NOMO-1 treated with DMSO at 0.1 percent for 48 hours (cell line): ENCODE measurements around the gene GANAB.
"Not testable (repeated sequence)": the region's sequence is repeated elsewhere in the genome, so short reads cannot be mapped to it uniquely, and the experiment has no call there.

ENCODE experiments used
- DNase-seq: peaks from one replicate; lab custom pipeline; 2025; ENCODE audit not compliant: unreplicated experiment; lab: John Stamatoyannopoulos, UW

The GANAB gene

GRCh38 chr11:62601372-62602140 is 44.9 kb downstream of the GANAB start, which contains the start of gene MTA2:
Gene MTA2 (minus strand): TSS chr11:62601865. CDS start chr11:62601450, 415 bp downstream.
- peak; percentile 98 for DNase-seq

GRCh38 chr11:62601122-62601371 is 45.4 kb downstream of the GANAB start:
- DNase-seq = no peak

DNA sequence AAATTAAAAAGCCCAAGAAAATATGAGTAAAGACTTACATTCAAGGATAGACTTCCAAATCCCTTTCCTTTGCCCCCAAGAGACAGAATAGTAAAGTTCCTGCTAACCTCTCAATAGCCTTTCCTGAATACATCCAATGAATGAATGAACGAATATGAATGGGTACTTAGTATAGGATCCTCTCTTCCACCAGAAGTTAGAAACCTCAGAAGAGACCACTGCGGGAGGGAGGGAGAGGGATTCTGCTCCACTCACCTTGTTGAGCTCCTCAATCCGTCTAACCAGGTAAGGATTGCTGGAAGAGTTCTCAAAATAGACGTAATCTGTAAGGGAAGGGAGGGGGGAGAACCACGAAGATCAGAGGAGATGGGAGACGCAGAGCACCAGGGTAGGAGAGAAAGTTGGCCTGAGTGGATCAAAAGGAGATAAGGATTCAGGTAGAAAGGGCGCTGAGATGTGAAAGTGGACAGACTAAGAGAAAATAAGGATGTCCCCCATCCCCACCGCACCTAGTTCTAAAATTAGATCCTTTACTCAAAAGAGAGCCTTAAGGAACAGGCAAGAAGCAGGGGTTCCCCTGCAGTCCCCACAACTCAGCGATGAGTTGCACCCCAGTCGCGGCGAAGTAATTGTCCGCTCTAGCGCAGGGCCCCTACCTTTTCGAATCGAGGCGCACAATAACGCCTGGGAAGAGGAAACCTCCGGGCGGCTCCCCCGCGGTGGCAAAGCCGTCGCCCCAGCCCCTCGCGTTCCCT is 45.9 kb downstream of the GANAB start:
- DNase-seq = no peak

DNA sequence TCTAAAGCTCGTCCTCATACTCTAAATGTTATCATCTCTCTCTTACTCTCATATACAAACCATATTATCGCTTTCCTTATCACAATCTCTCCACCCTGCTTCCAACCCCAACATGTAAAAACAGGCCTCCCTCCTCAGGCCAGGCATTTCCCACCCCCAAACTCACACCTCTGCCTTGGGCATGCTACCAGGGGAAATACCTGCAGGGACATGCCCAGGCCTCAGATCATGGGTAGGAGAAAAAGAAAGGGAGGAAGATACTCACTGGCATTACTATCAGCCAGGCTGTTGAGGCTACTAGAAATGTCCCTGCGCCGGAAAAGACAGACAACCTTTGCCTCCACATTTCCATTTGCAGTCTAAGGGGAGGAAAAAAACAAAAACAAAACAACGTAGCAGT is 46.5 kb downstream of the GANAB start:
- no peak for DNase-seq

DNA sequence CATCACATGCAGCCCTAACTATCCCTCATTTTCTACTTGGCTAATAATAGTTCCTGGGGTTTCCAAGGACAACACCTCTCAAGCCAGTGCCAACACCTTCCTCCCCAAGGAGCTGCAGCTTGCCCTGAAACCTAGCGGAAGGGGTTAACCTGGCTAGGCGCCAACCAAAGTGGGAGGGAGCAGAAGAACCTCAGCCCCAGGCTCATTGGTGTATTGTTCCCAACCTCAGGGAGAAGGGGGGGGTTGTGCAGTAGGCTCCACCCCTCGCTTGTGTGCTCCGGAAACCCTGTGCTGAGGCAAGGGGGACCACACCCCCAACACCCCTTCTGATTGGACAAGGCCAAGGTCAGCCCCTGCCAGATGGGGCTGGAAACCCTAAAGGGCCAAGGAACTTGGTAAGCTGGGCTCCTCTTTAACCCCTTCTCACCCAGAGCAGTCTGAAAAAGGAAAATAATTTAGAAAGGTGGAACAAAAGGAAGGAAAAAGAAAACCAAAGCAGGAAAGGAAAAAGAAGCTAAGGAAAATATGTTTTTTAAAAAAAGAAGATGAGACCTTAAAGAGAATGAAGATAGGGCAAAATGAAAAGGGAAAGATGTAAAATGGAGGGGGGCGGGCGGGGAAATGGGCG is 47.2 kb downstream of the GANAB start:
- DNase-seq = peak; percentile 96

- no peak for DNase-seq
Measured at GRCh38 chr11:62595124-62595523, 51.3 kb downstream of the GANAB start.

DNA sequence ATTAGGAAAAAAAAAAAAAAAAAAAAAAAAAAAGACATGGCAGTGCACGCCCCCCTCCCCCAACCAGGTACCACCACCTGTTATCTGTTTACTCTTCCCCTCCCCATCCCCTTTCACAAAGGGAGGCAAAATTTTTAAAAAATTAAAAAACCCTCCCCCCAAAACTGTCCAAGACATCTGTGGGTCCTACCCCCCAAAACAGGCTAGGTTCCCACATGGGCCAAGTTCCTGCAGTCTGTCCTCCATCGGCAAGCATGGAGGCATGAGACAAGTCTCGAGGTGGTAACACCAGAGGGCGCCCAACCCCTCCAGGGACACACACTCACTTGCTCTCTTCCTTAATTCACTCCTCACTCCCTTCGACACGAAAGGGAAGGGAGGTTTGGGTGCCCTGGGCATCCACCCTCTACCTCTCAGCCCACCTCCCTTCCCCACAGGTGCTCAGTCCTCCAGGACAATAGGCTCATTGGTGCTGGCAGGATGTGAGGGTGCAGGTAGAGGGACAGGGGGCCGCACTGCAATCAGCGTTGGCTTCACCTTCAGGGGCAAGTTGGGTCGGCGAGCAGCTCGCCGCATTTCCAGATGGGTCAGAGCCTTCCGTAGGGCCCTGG is 52.9 kb downstream of the GANAB start:
- peak; percentile 83 for DNase-seq

- DNase-seq = no peak
Measured at GRCh38 chr11:62592989-62593421, 53.4 kb downstream of the GANAB start.

DNA sequence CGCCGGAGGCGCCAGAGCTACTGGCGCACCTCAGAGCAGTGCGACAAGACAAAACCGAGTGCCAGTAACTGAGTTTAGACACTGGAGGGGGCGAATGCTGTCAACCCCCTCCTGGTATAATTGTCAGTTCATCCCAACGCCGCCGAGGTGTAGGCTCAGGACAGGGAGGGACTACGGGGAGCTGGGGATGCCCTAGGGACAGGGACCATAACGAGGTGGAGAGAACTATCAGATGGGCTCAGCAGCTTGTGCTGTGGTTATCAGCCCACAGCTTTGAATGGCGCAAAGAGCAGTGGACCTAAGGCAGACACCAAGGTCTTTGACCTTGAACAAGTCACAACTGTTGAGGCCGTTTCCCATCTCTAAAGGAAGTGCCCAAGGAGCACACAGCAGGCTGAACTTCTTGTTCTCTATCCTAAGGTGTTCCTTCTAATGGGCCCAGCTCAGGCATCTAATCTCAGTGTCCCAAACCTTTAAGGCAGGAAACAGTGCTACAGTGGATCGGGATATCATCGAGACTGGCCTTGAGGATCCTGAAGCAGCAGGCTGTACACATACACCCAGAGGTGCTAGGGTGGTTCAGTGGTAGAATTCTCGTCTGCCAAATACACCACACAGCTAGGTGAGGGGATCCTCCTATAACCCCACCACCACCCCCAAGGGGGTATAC is 54.1 kb downstream of the GANAB start:
- peak; percentile 5 for DNase-seq

GRCh38 chr11:62591448-62592145 is 54.8 kb downstream of the GANAB start, which contains the start of gene TUT1:
Gene TUT1 (minus strand): TSS chr11:62591523. CDS start chr11:62591485, 38 bp downstream.
- peak; percentile 100 for DNase-seq

GRCh38 chr11:62588966-62589637 is 57.3 kb downstream of the GANAB start:
- DNase-seq = peak; percentile 3

DNA sequence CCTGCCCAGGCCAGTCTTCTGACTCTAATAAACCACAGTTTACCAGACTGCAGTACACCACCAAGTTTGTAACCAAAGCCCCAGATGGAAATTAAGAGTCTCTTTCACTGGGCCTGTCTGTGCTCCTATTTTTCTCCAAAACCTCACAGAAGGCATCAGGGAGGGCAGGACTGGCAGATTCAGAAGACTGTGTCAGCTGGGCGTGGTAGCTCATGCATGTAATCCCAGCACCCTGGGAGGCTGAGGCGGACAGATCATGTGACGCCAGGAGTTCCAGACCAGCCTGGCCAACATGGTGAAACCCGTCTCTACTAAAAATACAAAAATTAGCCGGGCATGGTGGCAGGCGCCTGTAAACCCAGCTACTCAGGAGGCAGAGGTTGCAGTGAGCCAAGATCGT is 61.1 kb downstream of the GANAB start:
- not testable (repeated sequence) for DNase-seq

- DNase-seq = not testable (repeated sequence)
Measured at GRCh38 chr11:62581735-62582134, 64.7 kb downstream of the GANAB start.

DNA sequence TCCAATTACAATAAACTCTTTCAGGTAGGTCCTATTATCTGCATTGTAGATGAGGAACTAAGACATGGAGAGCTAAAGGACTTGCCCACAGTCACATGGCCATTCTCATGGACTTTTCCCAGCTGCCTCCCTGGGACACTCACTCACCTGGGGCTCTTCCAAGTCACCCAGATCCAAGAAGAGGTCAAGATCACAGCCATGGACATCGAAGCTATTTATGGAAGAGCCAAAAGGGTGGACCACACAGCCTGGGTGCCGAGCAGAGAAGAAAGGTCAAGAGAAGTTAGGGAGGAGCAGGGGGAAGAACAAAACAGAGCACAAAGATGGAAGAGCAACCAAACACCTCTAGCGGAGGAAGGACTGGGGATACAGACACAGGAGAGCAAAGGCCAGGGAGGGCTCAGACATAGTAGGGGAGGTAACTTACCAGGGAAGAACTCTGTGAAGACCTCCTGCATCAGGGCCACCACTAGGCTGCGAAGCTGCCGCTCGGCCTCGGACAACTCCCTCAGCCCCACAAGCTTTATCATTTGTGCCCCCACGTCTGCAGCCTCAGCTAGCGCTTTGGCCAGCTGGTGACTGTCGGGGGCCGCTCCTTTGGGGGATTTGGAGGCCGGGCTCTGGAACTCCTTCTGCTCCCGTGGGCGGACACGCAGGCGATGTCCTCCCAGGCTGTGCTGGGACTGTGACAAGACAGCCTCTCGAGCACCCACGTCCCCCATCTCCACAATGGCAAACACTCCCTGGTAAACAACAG is 65.3 kb downstream of the GANAB start:
- DNase-seq = no peak

GRCh38 chr11:62579252-62579651 is 67.2 kb downstream of the GANAB start:
- DNase-seq = no peak

- DNase-seq = no peak
Measured at GRCh38 chr11:62578541-62578940, 67.9 kb downstream of the GANAB start.

DNA sequence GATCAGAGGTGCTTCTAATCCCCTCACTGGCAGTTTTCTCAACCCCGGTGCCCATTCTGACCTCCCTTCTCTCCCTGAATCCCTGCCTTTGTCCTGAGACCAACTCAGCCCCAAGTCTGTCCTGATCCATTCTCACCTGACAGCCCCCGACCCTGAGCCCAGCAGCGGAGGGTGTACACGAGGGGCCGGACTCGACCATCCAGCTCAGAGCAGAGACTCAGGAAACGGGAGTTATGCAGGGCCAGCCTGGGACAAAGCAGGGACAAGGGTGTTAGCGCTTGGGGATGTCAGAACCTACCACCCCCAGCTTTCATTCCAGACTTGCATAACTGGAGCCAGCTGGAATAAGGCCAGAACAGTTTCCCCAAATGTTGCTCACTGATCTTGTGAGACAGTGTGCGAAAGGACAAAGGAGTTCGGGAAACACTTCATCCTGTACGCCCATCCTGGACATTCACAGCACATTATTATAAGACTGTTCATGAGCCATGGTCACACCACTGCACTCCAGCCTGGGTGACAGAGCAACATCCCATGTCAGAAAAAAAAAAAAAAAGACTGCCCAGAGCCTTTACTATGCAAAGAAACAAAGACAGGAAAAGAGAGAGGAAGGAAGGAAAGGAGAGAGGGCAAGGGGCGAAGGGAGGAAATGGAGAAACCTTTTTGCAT is 69.2 kb downstream of the GANAB start:
- no peak for DNase-seq

DNA sequence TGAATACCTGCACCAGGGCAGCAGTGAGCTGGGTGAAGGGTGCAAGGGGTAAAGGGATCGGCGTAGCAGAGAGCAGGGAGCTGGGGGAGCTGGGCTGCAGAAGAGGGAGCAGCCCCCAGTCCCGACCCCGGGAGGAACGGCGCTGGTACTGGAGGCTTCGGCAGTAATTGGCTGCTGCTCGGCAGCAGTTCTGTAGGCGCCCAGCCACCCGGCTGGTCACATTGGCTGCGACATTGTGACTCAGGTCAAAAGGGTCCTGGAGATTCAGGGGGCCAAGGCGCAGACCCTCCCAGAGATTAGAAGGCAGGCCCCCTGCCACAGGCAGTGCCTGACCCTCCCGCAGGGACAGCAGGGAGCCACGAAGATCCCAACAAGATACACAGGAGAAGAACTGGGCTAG is 70.6 kb downstream of the GANAB start:
- DNase-seq = no peak

- DNase-seq = no peak
Measured at GRCh38 chr11:62575156-62575555, 71.3 kb downstream of the GANAB start.
